ENCODE data around the gene C14orf180.
"Not testable (repeated sequence)": the region's sequence is repeated elsewhere in the genome, so short reads cannot be mapped to it uniquely, and the experiment has no call there.

The C14orf180 gene

GRCh38 chr14:104577847-104578301 is 1.7 kb upstream of the C14orf180 start:
- TF ChIP-seq POLR2AphosphoS5 (IDR thresholded peaks at IDR 0.05; ENCODE audit: borderline replicate concordance, low read depth, low read length) (no peak), FOXP2 (optimal IDR thresholded peaks at IDR 0.05; ENCODE audit: control extremely low read depth, extremely low read length, insufficient read depth) (no peak), EZH2 (IDR thresholded peaks at IDR 0.05) (no peak)
- H3K36me3 ChIP-seq (ENCODE audit: insufficient read depth, low read length) = no peaks in the 10 kb centered on the region
- H3K27ac ChIP-seq = no peak overlapping the region
- no peak for DNase-seq (ENCODE audit: low read depth, low spot score)
- H3K9me3 ChIP-seq (ENCODE audit: low read depth, low read length) = no peaks in the 10 kb centered on the region
- H3K9ac ChIP-seq (ENCODE audit: insufficient read length) = no peak overlapping the region
- no peak overlapping the region for H3K4me3 ChIP-seq

- Histone ChIP-seq H3K9me3 (ENCODE audit: low read depth, low read length) (no peaks in the 10 kb centered on the region), H3K4me3 (no peak overlapping the region), H3K27ac (no peak overlapping the region), H3K9ac (ENCODE audit: insufficient read length) (no peak overlapping the region), H3K36me3 (ENCODE audit: insufficient read depth, low read length) (no peaks in the 10 kb centered on the region)
- TF ChIP-seq FOXP2 (optimal IDR thresholded peaks at IDR 0.05; ENCODE audit: control extremely low read depth, extremely low read length, insufficient read depth) (no peak), EZH2 (IDR thresholded peaks at IDR 0.05) (no peak), POLR2AphosphoS5 (IDR thresholded peaks at IDR 0.05; ENCODE audit: borderline replicate concordance, low read depth, low read length) (no peak)
- no peak for DNase-seq (ENCODE audit: low read depth, low spot score)
Measured at GRCh38 chr14:104578321-104578720, 1.2 kb upstream of the C14orf180 start.

- not testable (repeated sequence) for H3K27ac ChIP-seq; H3K9ac ChIP-seq (ENCODE audit: insufficient read length); H3K9me3 ChIP-seq (ENCODE audit: low read depth, low read length); H3K4me3 ChIP-seq; H3K36me3 ChIP-seq (ENCODE audit: insufficient read depth, low read length); DNase-seq (ENCODE audit: low read depth, low spot score)
Measured at GRCh38 chr14:104579939-104580338, 375 bp downstream of the C14orf180 start.

GRCh38 chr14:104580961-104581360 is 1.4 kb downstream of the C14orf180 start:
- H3K4me3 ChIP-seq = no peak overlapping the region
- H3K9ac ChIP-seq (ENCODE audit: insufficient read length) = no peak overlapping the region
- no peaks in the 10 kb centered on the region for H3K36me3 ChIP-seq (ENCODE audit: insufficient read depth, low read length)
- no peaks in the 10 kb centered on the region for H3K9me3 ChIP-seq (ENCODE audit: low read depth, low read length)
- no peak for DNase-seq (ENCODE audit: low read depth, low spot score)
- TF ChIP-seq POLR2AphosphoS5 (IDR thresholded peaks at IDR 0.05; ENCODE audit: borderline replicate concordance, low read depth, low read length) (no peak), FOXP2 (optimal IDR thresholded peaks at IDR 0.05; ENCODE audit: control extremely low read depth, extremely low read length, insufficient read depth) (no peak), EZH2 (IDR thresholded peaks at IDR 0.05) (no peak)
- H3K27ac ChIP-seq = no peak overlapping the region

- Histone ChIP-seq H3K27ac (no peak overlapping the region), H3K9ac (ENCODE audit: insufficient read length) (no peak overlapping the region)
- TF ChIP-seq FOXP2 (optimal IDR thresholded peaks at IDR 0.05; ENCODE audit: control extremely low read depth, extremely low read length, insufficient read depth) (no peak), POLR2AphosphoS5 (IDR thresholded peaks at IDR 0.05; ENCODE audit: borderline replicate concordance, low read depth, low read length) (no peak), EZH2 (IDR thresholded peaks at IDR 0.05) (no peak)
Measured at GRCh38 chr14:104581521-104581920, 2.0 kb downstream of the C14orf180 start.

GRCh38 chr14:104582005-104582404 is 2.4 kb downstream of the C14orf180 start:
- H3K36me3 ChIP-seq (ENCODE audit: insufficient read depth, low read length) = no peaks in the 10 kb centered on the region
- no peak for TF ChIP-seq FOXP2 (optimal IDR thresholded peaks at IDR 0.05; ENCODE audit: control extremely low read depth, extremely low read length, insufficient read depth)
- no peak for TF ChIP-seq EZH2 (IDR thresholded peaks at IDR 0.05)
- TF ChIP-seq POLR2AphosphoS5 (IDR thresholded peaks at IDR 0.05; ENCODE audit: borderline replicate concordance, low read depth, low read length) = no peak
- DNase-seq (ENCODE audit: low read depth, low spot score) = no peak
- H3K4me3 ChIP-seq = no peak overlapping the region
- no peak overlapping the region for H3K9ac ChIP-seq (ENCODE audit: insufficient read length)
- no peaks in the 10 kb centered on the region for H3K9me3 ChIP-seq (ENCODE audit: low read depth, low read length)
- no peak overlapping the region for H3K27ac ChIP-seq

More at GRCh38 chr14:104581521-104581920, 2.0 kb downstream of the C14orf180 start:
- H3K36me3 ChIP-seq (ENCODE audit: insufficient read depth, low read length) = no peaks in the 10 kb centered on the region
- no peak for DNase-seq (ENCODE audit: low read depth, low spot score)
- no peak overlapping the region for H3K4me3 ChIP-seq
- H3K9me3 ChIP-seq (ENCODE audit: low read depth, low read length) = no peaks in the 10 kb centered on the region

GRCh38 chr14:104582662-104583061 is 3.1 kb downstream of the C14orf180 start:
- Histone ChIP-seq H3K36me3 (ENCODE audit: insufficient read depth, low read length) (no peaks in the 10 kb centered on the region), H3K4me3 (no peak overlapping the region), H3K27ac (no peak overlapping the region), H3K9ac (ENCODE audit: insufficient read length) (no peak overlapping the region), H3K9me3 (ENCODE audit: low read depth, low read length) (no peaks in the 10 kb centered on the region)
- TF ChIP-seq FOXP2 (optimal IDR thresholded peaks at IDR 0.05; ENCODE audit: control extremely low read depth, extremely low read length, insufficient read depth) = no peak
- no peak for TF ChIP-seq POLR2AphosphoS5 (IDR thresholded peaks at IDR 0.05; ENCODE audit: borderline replicate concordance, low read depth, low read length)
- no peak for TF ChIP-seq EZH2 (IDR thresholded peaks at IDR 0.05)
- no peak for DNase-seq (ENCODE audit: low read depth, low spot score)

GRCh38 chr14:104583424-104584306 is 4.1 kb downstream of the C14orf180 start:
- TF ChIP-seq FOXP2 (optimal IDR thresholded peaks at IDR 0.05; ENCODE audit: control extremely low read depth, extremely low read length, insufficient read depth) = no peak
- TF ChIP-seq EZH2 (IDR thresholded peaks at IDR 0.05) = no peak
- no peak for TF ChIP-seq POLR2AphosphoS5 (IDR thresholded peaks at IDR 0.05; ENCODE audit: borderline replicate concordance, low read depth, low read length)

More at GRCh38 chr14:104583424-104584306, 4.1 kb downstream of the C14orf180 start:
- no peak overlapping the region for H3K27ac ChIP-seq
- no peaks in the 10 kb centered on the region for H3K36me3 ChIP-seq (ENCODE audit: insufficient read depth, low read length)
- DNase-seq (ENCODE audit: low read depth, low spot score) = no peak
- H3K9me3 ChIP-seq (ENCODE audit: low read depth, low read length) = no peaks in the 10 kb centered on the region
- H3K9ac ChIP-seq (ENCODE audit: insufficient read length) = no peak overlapping the region
- H3K4me3 ChIP-seq = no peak overlapping the region
